K562 (cell line): Measurements from ENCODE around the gene ABT1. TPM values are rescaled to one million over a fixed set of nuclear protein-coding genes. Genes with fewer than 3 reads are reported as not detected.

Source experiments
- CTCF ChIP-seq, 3 experiments: IDR thresholded peaks in 2 of 3; conservative IDR thresholded peaks in 1 of 3; 2 replicates each; pipeline ENCODE4 v1.5.1; 2011 to 2012; ENCODE audit warnings: low read length in 3 of 3, mild to moderate bottlenecking in 3 of 3, control low read depth in 2 of 3, improper control_type of control experiment in 1 of 3, inconsistent platforms in 1 of 3, low read depth in 1 of 3, mixed read lengths in 1 of 3, moderate library complexity in 1 of 3; ENCODE audit not compliant: insufficient read depth in 2 of 3
- FOXK1 ChIP-seq: sonication (generic); formaldehyde crosslinking; IDR thresholded peaks from 2 replicates; pipeline ENCODE4 v1.8.0; 2022; ENCODE audit warnings: missing genetic modification reagents, mild to moderate bottlenecking, borderline replicate concordance
- HMBOX1 ChIP-seq: sonication (generic); IDR thresholded peaks from 2 replicates; pipeline ENCODE4 v1.6.1; 2016
- MITF ChIP-seq: IDR thresholded peaks from 2 replicates; pipeline ENCODE4 v1.6.1; 2014; ENCODE audit warnings: antibody characterized with exemption
- REST ChIP-seq, 2 experiments: fragments of 450-650 bp; formaldehyde crosslinking in 1 of 2; IDR thresholded peaks; 2 replicates each; pipeline versions ENCODE4 v1.4.0 to v1.6.1; 2014 to 2020; ENCODE audit warnings: mild to moderate bottlenecking in 2 of 2, borderline replicate concordance in 1 of 2, low read depth in 1 of 2
- ZNF384 ChIP-seq: IDR thresholded peaks from 2 replicates; pipeline ENCODE4 v1.6.1; 2012; ENCODE audit warnings: low read depth, low read length, improper control_type of control experiment
- ZNF766 ChIP-seq: fragments of 200-800 bp; sonication (Bioruptor generic); conservative IDR thresholded peaks from 2 replicates; pipeline ENCODE4 v1.6.1; 2016; ENCODE audit warnings: missing genetic modification characterization, missing compliant biosample characterization
- polyA plus RNA-seq, 8 experiments: library from polyadenylated mRNA; depleted of rRNA in 4 of 8; stranded (reverse) in 5 of 8; unstranded in 3 of 8; fragments of >200 nt; fragmentation: Nextera tagmentation in 2 of 8; fragmentation: Illumina TruSeq in 1 of 8; extraction: Ambion mirVana in 2 of 8; extraction: Trizol in 1 of 8; gene quantifications; 2 replicates each; pipeline versions ENCODE4 v1.2.1 to v1.2.3, GENCODE V29; 2011 to 2014; ENCODE audit warnings: inconsistent platforms in 1 of 8, missing spikeins in 1 of 8
- total RNA-seq, 7 experiments: library from RNA; depleted of rRNA in 6 of 7; stranded (reverse); fragments of >200 nt in 6 of 7; fragmentation: Illumina TruSeq in 2 of 7; extraction: Trizol in 2 of 7; gene quantifications; 2 replicates each; pipeline versions ENCODE4 v1.2.1 to v1.2.3, GENCODE V29; 2011 to 2021; ENCODE audit warnings: low replicate concordance in 1 of 7

Gene ABT1
- total and polyA plus RNA-seq, 9 of the 15 experiments (the other 6 are each of a cell fraction or from before 2014, with no cell fraction given): 8.8 to 52.7 (median 40.7) TPM

- peak; percentile 41; the same call in 1 of the 2 replicates for TF ChIP-seq REST (IDR thresholded peaks at IDR 0.05; ENCODE audit: borderline replicate concordance)
- TF ChIP-seq REST (CRISPR knock-in tag; IDR thresholded peaks at IDR 0.05; ENCODE audit: low read depth): no peak
- no peak for TF ChIP-seq FOXK1
- TF ChIP-seq CTCF (IDR thresholded peaks at IDR 0.05 in 2 of 3, conservative IDR thresholded peaks at IDR 0.05 in 1 of 3; ENCODE audit: insufficient read depth in 2 of 3, low read depth in 1 of 3, low read length in 3 of 3): peak in 2 of 3 experiments; percentile 33 to 45; a peak in 3 of 6 replicates
- 0 out of 2 replicates have a peak, but pooled peaks have one; percentile 26 for TF ChIP-seq HMBOX1
- TF ChIP-seq ZNF384: 0 out of 2 replicates have a peak, but pooled peaks have one; percentile 30
- no peak for TF ChIP-seq ZNF766
- no peak for TF ChIP-seq MITF
Observed at GRCh38 chr6:26592649-26593048, 4.1 kb upstream of the ABT1 start (continued).
